ENCODE results near the gene NREP.

DNA sequence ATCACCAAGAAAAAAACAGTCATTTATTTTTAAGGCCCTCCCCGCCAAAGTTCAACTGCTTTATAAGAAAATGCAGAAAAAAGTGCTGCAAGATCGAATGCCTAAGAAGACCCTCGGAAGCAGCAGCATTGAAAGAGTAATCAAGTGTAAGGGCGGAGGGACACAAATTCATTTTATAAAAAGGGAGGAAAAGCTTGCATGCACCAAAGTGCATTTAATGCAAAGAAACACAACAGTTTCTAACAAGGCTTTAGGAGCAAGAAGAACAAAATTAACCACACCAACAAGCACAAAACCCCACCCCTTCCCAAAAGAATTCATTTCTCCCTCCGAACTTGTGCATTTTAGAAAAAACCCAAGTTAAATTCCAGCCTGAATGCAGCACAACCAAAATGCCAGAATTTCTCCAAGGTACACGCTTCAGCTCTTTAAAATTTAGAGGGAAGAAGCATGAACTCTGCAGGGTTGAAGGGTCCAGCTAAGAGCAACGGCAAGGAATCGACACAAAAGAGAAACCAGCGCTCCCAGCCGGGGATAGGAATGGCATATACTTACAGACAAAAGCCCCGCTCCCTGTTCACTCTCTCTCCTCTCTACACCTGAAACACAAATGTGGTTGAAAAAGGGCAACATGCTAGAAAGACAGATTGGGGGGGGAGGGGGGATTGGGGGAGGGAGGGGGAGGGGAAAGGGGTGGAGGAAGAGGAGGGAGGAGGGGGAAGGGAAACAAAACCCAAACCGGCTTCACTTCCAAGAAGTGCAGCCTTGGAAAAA is at the start of gene NREP:
- no peak for TF ChIP-seq POLR2A (IDR thresholded peaks at IDR 0.05; ENCODE audit: low read length)
- no peak for TF ChIP-seq GATA1 (IDR thresholded peaks at IDR 0.05; ENCODE audit: low read depth, low read length)

Data from erythroblast (primary cell).